Measurements from ENCODE around the gene WDR49. TPM values are rescaled to one million over a fixed set of nuclear protein-coding genes. Genes with fewer than 3 reads are reported as not detected.

Gene WDR49
- total RNA-seq, 3 donors from 2014 or later: 0.15 to 0.16 TPM; not detected in 1

- H3K36me3 Mint-ChIP-seq (ENCODE audit: insufficient read depth): no peaks in the 10 kb centered on the region
- H3K27me3 Mint-ChIP-seq (ENCODE audit: low read depth): no peaks in the 10 kb centered on the region
- DNase-seq: no peak
- H3K9me3 Mint-ChIP-seq: no peaks in the 10 kb centered on the region
- H3K4me1 Mint-ChIP-seq (ENCODE audit: low read depth): no peaks in the 10 kb centered on the region
- ATAC-seq: no peak
- H3K4me3 Mint-ChIP-seq: no peak overlapping the region
These were observed 203.1 kb downstream of the WDR49 start for GRCh38 chr3:167450675-167451074.

- no peaks in the 10 kb centered on the region for H3K36me3 Mint-ChIP-seq (ENCODE audit: insufficient read depth)
- H3K4me1 Mint-ChIP-seq (ENCODE audit: low read depth): no peaks in the 10 kb centered on the region
- no peaks in the 10 kb centered on the region for H3K9me3 Mint-ChIP-seq
- no peak overlapping the region for H3K4me3 Mint-ChIP-seq
- ATAC-seq: no peak
- no peaks in the 10 kb centered on the region for H3K27me3 Mint-ChIP-seq (ENCODE audit: low read depth)
- no peak for DNase-seq
These were observed 203.5 kb downstream of the WDR49 start for GRCh38 chr3:167450195-167450594.

GRCh38 chr3:167445491-167445890 is 208.3 kb downstream of the WDR49 start:
- Mint-ChIP-seq H3K36me3 (ENCODE audit: insufficient read depth) (no peaks in the 10 kb centered on the region), H3K27me3 (ENCODE audit: low read depth) (no peaks in the 10 kb centered on the region), H3K9me3 (no peaks in the 10 kb centered on the region), H3K4me3 (no peak overlapping the region), H3K4me1 (ENCODE audit: low read depth) (no peaks in the 10 kb centered on the region)
- DNase-seq (no peak), ATAC-seq (no peak)

- peaks cover 3% of the 10 kb centered on the region for H3K27me3 Mint-ChIP-seq (ENCODE audit: low read depth)
- no peaks in the 10 kb centered on the region for H3K4me1 Mint-ChIP-seq (ENCODE audit: low read depth)
- no peaks in the 10 kb centered on the region for H3K9me3 Mint-ChIP-seq
- H3K36me3 Mint-ChIP-seq (ENCODE audit: insufficient read depth): no peaks in the 10 kb centered on the region
- ATAC-seq (no peak), DNase-seq (no peak)
- H3K4me3 Mint-ChIP-seq: no peak overlapping the region
These were observed 212.5 kb downstream of the WDR49 start for GRCh38 chr3:167441256-167441655.

GRCh38 chr3:167437428-167438139 is 216.2 kb downstream of the WDR49 start:
- H3K4me3 Mint-ChIP-seq: no peak overlapping the region
- no peak for ATAC-seq
- H3K27me3 Mint-ChIP-seq (ENCODE audit: low read depth): peaks cover 3% of the 10 kb centered on the region
- DNase-seq: no peak
- H3K9me3 Mint-ChIP-seq: no peaks in the 10 kb centered on the region
- H3K36me3 Mint-ChIP-seq (ENCODE audit: insufficient read depth): no peaks in the 10 kb centered on the region
- no peaks in the 10 kb centered on the region for H3K4me1 Mint-ChIP-seq (ENCODE audit: low read depth)

Other genes starting within 250 kb of the WDR49 start
- not detected for gene SERPINI2, start 179.9 kb downstream of the WDR49 start, total RNA-seq
- gene PDCD10, start 81.0 kb upstream of the WDR49 start, total RNA-seq: 10 to 100 TPM; 68.2 to 69.5 (median 68.4) TPM
- 1 to 10 TPM in 1 of 3 donors, under 1 TPM in 2; 0.63 to 1.4 (median 0.94) TPM for gene SERPINI1, start 81.8 kb upstream of the WDR49 start, total RNA-seq

Measured in activated T-cell treated with anti-CD3 and anti-CD28 coated beads, Interleukin-2, amount 50 U/mL, for 4 hours (primary cell).